ENCODE results near the gene ATP5F1E.

ATP5F1E gene

GRCh38 chr20:59032023-59032712, at the start of gene ATP5F1E:
Gene ATP5F1E (minus strand): TSS chr20:59032335. CDS start chr20:59032251, 84 bp downstream.
- peak; percentile 97 for DNase-seq

GRCh38 chr20:59081036-59081435, 48.9 kb upstream of the ATP5F1E start:
- DNase-seq = no peak

GRCh38 chr20:59078231-59078630, 46.1 kb upstream of the ATP5F1E start:
- DNase-seq = no peak

DNA sequence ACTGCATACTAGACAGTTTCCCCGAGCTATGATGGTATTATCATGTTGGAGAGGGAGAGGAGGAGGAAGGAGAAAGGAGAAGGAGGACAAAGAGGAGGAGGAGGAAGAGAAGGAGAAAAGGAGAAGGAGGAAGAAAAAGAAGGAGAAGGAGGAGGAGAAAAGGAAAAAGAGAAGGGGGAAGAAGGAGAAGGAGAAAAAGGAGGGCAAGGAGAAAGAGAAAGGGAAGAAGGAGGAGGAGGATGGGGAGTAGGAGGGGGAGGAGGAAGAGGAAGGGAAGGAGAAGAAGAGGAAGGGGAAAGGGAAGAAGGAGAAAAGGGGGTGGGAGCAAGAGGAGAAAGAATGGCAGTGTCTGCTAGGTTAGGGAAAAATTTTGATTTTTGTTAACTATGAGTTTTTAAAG, 45.6 kb upstream of the ATP5F1E start:
- DNase-seq = no peak

GRCh38 chr20:59075934-59076508, 43.9 kb upstream of the ATP5F1E start:
- DNase-seq = no peak

DNA sequence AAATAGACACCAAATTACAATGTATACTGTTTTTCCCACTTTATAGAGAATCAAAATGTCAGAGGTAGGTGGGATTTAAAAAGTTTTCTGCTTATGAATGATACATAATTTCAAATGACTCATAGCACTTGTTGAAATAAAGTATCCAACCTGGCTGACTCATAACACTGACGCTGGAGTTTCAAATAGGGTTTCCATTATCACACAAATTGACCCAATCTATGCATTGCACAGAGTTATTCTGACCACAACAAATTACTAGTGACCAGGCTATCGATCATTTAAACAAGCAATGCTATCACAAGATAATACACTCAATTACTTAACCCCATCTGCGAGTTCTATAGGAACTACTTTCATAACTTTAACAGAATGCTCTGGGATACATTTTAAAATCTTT, 42.3 kb upstream of the ATP5F1E start:
- no peak for DNase-seq

DNA sequence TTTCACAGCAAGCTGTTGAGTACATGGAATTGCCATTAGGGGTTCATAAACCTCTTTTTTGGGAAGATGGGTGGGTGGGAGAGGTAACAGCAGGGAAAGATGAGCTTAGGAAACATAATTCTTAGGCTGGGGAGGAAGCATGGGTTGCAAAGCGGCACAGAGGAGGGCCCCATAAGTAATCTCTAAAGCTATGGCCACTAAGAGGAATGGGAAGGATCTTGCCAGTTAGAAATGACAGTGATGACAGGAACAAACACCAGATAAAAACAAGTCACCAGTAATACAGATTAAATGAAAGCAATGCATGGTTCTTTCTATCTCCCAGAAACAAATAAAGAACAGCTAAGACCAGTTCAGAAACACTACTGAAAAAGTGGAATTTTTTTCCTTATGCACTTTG, 41.4 kb upstream of the ATP5F1E start:
- DNase-seq = no peak

- DNase-seq = no peak
Observed at GRCh38 chr20:59071216-59071615, 39.1 kb upstream of the ATP5F1E start.

DNA sequence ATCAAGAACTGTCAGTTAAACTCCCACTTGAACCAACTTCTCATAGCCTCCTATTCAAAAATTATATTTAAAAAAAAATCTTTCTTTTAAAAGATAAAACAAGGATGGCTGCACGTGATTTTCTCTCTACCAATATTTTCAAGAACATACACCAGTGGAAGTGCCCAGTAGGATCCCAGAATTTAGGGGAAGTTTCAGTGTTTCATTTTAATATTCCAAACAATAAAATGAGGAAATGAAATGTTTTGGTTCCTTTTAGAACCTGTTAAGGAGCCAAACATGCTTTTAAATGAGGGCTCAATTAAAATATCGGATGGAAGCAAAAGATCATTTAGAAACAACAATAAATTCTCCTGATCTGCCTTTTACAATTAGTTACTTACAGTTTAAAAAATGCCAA, 36.9 kb upstream of the ATP5F1E start:
- no peak for DNase-seq

GRCh38 chr20:59068534-59068933, 36.4 kb upstream of the ATP5F1E start:
- DNase-seq = no peak

GRCh38 chr20:59064214-59064722, 32.1 kb upstream of the ATP5F1E start:
- no peak for DNase-seq

GRCh38 chr20:59063358-59064213, 31.5 kb upstream of the ATP5F1E start:
- DNase-seq = peak; percentile 30

DNA sequence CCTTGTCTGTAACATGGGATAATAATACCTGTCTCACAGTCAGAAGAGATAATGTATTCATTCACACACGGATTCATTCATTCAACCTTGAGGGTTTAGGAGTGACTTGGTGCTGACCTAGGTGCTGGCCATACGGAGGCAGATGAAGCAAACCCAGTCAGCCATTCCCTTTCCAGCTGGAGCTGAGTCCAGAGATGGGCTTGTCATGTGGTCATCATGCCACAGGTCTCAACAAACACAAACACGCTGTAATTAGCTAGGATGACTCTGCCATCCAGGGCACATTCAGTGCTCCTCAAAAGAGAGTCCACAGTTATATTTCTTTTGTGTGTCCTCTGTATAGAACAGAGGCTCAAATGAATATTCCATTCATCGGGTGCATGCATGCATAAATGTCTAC, 29.9 kb upstream of the ATP5F1E start:
- DNase-seq = no peak

GRCh38 chr20:59055302-59055701, 23.2 kb upstream of the ATP5F1E start:
- no peak for DNase-seq

- no peak for DNase-seq
Observed at GRCh38 chr20:59051666-59052185, 19.6 kb upstream of the ATP5F1E start.

GRCh38 chr20:59050437-59050836, 18.3 kb upstream of the ATP5F1E start:
- DNase-seq = no peak

DNA sequence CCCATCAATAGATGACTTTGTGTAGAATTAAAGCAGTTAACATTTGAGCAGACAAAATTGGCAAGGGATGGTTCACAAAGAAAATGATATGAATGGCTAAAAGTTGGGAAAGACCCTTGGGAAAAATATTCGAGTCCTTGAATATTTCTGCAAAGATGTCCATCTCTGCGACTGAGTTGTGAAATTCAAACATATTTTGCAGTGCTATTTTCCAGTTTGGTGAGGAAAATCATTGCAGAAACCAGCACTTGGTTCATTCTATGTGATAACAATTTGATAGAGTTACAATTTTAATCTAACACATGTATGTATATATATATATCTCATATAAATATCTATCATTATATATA, 16.5 kb upstream of the ATP5F1E start:
- DNase-seq = no peak

- peak; percentile 32 for DNase-seq
Observed at GRCh38 chr20:59047938-59048680, 16.0 kb upstream of the ATP5F1E start.

DNA sequence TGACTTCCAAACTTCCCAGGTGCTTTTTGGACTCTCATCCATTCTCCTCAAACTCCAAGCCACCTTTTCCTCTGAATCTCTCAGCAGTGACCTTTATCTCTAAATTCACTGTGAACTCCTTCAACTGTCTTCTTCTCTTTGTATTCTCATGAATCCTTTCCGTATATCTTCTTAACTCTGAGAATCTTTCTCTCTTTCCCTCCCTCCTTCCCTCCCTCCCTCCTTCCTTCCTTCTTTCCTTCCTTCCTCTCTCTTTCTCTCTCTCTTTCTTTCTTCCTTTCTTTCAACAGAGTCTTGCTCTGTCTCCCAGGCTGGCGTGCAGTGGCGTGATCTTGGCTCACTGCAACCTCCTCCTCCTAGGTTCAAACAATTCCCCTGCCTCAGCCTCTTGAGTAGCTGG, 14.7 kb upstream of the ATP5F1E start:
- no peak for DNase-seq

DNA sequence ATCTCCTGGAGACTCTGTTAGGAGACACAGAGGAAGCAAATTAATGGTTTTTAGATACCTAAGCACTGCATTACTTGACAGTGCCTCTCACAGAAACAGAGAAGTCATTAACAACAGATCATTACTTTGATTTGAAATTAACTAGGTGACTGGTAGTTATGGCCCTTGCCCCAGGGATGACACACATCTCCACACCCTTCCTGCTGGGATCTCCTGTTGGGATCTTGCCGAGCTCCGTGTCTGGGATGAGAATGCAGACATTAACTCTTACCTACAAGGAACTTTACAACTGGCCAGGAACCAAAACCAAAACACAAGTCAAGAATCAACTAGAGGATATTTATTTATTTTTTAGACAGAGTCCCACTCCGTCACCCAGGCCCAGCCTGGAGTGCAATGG, 12.7 kb upstream of the ATP5F1E start:
- no peak for DNase-seq

DNA sequence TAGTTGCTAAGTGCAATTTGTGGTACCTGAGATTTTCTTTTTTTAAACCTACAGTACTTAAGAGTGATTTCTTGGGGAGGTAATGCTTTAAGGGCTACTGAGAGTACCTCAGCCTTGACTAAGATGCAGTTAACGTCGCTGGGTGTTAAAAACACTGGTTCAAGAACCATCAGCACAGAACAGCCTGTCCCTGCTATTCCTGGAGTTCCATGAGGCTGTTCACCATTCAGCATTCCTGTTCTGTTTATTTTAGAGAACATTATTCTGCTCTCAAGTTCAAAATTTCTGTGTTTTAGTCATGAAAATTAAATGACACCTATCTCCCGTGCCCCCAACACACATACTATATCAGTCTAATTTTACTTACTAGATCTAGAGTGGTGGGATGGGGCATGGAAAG, 12.2 kb upstream of the ATP5F1E start:
- DNase-seq = no peak

DNA sequence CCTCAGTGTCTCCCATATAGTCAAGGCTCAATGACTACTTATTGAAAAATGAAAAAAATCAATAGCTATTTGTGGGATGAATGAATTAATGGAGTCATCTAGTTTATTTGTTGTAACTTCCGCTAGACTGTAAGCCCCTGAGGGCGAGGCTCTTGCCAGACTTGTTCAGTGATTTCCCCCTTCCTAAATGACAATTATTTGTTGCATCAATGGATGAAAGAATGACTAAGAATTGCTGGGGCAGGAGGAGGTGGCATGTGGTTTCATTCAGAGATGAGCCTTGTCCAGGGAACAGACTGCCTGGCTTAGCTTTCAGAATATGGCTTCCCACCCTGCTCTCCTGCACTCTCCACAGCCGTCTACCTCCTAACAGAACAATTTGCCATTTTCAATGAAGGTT, 11.6 kb upstream of the ATP5F1E start:
- DNase-seq = no peak

Data from DMS53 (cell line).